ENCODE measurements around the gene KIF6. TPM values are rescaled to one million over a fixed set of nuclear protein-coding genes. Genes with fewer than 3 reads are reported as not detected.
A peak's percentile ranks its signal among the peaks of the same experiment; 100 is the strongest.

Gene KIF6
- total RNA-seq, 1 donor from 2014 or later: 2.7 TPM

DNA sequence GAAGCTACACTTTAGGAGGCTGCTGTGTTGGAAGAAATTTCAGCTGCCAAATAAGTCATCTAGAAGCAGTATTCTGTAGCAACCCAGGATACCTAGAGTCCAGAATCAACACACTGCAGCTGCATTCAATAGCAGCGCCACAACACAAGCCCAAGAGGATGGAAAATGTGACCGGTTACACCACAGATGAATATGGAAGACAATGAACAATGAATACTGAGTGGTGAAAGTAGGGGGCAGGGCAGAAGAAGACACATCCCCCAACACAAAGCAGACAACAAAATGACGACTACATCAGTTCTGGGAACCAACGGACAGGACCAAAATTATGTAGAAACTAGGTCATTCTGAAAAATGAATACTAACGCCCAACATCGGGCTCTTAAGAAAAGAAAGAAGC lies 38.2 kb downstream of the KIF6 start:
- Histone ChIP-seq H3F3A (ENCODE audit: low read depth) (no peaks in the 10 kb centered on the region), H3K9me3 (ENCODE audit: low read depth) (no peaks in the 10 kb centered on the region), H2AFZ (replicated peaks) (peak overlapping the region; percentile 11), H3K36me3 (no peaks in the 10 kb centered on the region), H3K4me3 (no peak overlapping the region), H3K4me2 (no peak overlapping the region), H4K20me1 (ENCODE audit: low read depth) (no peaks in the 10 kb centered on the region), H3K27ac (no peak overlapping the region), H3K79me2 (ENCODE audit: low read depth) (no peaks in the 10 kb centered on the region), H3K4me1 (no peaks in the 10 kb centered on the region), H3K27me3 (no peaks in the 10 kb centered on the region), H3K9ac (no peak overlapping the region)
- Mint-ChIP-seq H3K9me3 (no peaks in the 10 kb centered on the region), H3K4me1 (no peaks in the 10 kb centered on the region), H3K27ac (no peak overlapping the region), H3K36me3 (no peaks in the 10 kb centered on the region), H3K27me3 (ENCODE audit: insufficient read depth, low read depth) (peaks cover 2% of the 10 kb centered on the region), H3K4me3 (no peak overlapping the region)
- no peak for DNase-seq (ENCODE audit: low spot score)
- TF ChIP-seq, protein P1, sequence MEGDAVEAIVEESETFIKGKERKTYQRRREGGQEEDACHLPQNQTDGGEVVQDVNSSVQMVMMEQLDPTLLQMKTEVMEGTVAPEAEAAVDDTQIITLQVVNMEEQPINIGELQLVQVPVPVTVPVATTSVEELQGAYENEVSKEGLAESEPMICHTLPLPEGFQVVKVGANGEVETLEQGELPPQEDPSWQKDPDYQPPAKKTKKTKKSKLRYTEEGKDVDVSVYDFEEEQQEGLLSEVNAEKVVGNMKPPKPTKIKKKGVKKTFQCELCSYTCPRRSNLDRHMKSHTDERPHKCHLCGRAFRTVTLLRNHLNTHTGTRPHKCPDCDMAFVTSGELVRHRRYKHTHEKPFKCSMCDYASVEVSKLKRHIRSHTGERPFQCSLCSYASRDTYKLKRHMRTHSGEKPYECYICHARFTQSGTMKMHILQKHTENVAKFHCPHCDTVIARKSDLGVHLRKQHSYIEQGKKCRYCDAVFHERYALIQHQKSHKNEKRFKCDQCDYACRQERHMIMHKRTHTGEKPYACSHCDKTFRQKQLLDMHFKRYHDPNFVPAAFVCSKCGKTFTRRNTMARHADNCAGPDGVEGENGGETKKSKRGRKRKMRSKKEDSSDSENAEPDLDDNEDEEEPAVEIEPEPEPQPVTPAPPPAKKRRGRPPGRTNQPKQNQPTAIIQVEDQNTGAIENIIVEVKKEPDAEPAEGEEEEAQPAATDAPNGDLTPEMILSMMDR (IDR thresholded peaks at IDR 0.05): no peak
- TF ChIP-seq EZH2 (IDR thresholded peaks at IDR 0.05) (no peak), EZH2phosphoT487 (IDR thresholded peaks at IDR 0.05) (no peak)

DNA sequence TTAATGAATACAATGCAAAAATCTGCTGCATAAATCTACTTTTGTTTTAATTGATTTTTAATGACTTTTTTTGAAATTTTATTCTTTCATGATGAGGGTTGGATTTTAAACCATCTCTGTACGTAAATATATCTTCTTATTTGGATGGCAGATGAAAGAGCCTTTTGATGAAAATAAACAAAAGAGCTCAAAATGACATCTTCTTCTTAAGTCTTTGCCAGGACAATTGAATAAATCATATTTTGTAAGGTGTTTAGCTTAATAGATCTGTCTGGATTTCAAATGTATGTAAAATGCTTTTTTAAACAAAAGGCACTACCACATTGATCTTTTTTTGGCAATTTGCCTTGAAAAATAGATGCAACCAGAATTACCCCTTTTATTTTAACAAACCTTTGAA lies 39.3 kb downstream of the KIF6 start:
- H3K79me2 ChIP-seq (ENCODE audit: low read depth): no peaks in the 10 kb centered on the region
- Mint-ChIP-seq H3K4me3 (no peak overlapping the region), H3K27me3 (ENCODE audit: insufficient read depth, low read depth) (peaks cover 2% of the 10 kb centered on the region), H3K9me3 (no peaks in the 10 kb centered on the region), H3K27ac (no peak overlapping the region), H3K4me1 (no peaks in the 10 kb centered on the region), H3K36me3 (no peaks in the 10 kb centered on the region)
- TF ChIP-seq, protein P1 (IDR thresholded peaks at IDR 0.05): no peak
- TF ChIP-seq EZH2phosphoT487 (IDR thresholded peaks at IDR 0.05) (no peak), EZH2 (IDR thresholded peaks at IDR 0.05) (no peak)
- no peak overlapping the region for H3K4me3 ChIP-seq
- H2AFZ ChIP-seq (replicated peaks): no peak overlapping the region
- DNase-seq (ENCODE audit: low spot score): no peak
- no peak overlapping the region for H3K27ac ChIP-seq
- no peaks in the 10 kb centered on the region for H4K20me1 ChIP-seq (ENCODE audit: low read depth)
- H3F3A ChIP-seq (ENCODE audit: low read depth): no peaks in the 10 kb centered on the region
- no peaks in the 10 kb centered on the region for H3K9me3 ChIP-seq (ENCODE audit: low read depth)
- H3K4me2 ChIP-seq: no peak overlapping the region
- H3K9ac ChIP-seq: no peak overlapping the region
- H3K27me3 ChIP-seq: no peaks in the 10 kb centered on the region
- no peaks in the 10 kb centered on the region for H3K36me3 ChIP-seq
- no peaks in the 10 kb centered on the region for H3K4me1 ChIP-seq

DNA sequence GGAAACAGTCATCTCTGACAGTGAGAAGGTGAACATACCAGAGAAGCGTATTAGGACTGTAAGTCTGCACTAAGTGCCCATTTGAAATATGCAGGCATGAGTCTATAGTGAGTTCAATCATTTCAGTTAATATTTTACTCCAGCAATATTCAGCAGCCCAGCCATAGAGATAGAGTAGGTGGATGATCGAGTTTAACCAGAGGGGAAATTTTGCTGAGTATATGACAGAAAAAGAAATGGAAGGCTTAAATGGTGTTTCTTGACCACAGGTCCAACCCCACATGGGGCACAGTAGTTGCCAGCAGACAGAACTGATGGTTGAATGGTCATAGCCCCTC lies 39.8 kb downstream of the KIF6 start:
- no peak for DNase-seq (ENCODE audit: low spot score)
- TF ChIP-seq, protein P1 (IDR thresholded peaks at IDR 0.05): no peak
- no peak overlapping the region for H3K27ac Mint-ChIP-seq

More for the DNA sequence above, 39.8 kb downstream of the KIF6 start:
- Histone ChIP-seq H3K27me3 (no peaks in the 10 kb centered on the region), H3K9me3 (ENCODE audit: low read depth) (no peaks in the 10 kb centered on the region), H4K20me1 (ENCODE audit: low read depth) (no peaks in the 10 kb centered on the region), H3K27ac (no peak overlapping the region), H3F3A (ENCODE audit: low read depth) (no peaks in the 10 kb centered on the region), H3K4me2 (no peak overlapping the region), H2AFZ (replicated peaks) (peak overlapping the region; percentile 26), H3K79me2 (ENCODE audit: low read depth) (no peaks in the 10 kb centered on the region), H3K4me1 (no peaks in the 10 kb centered on the region), H3K36me3 (no peaks in the 10 kb centered on the region), H3K4me3 (no peak overlapping the region), H3K9ac (no peak overlapping the region)
- Mint-ChIP-seq H3K36me3 (no peaks in the 10 kb centered on the region), H3K4me3 (no peak overlapping the region), H3K4me1 (no peaks in the 10 kb centered on the region), H3K27me3 (ENCODE audit: insufficient read depth, low read depth) (peaks cover 2% of the 10 kb centered on the region), H3K9me3 (no peaks in the 10 kb centered on the region)

All from neural progenitor cell (in vitro differentiated cells).